Neural crest cell (in vitro differentiated cells): ENCODE results near the gene CLMP. TPM values are rescaled to one million over a fixed set of nuclear protein-coding genes. Genes with fewer than 3 reads are reported as not detected.
A peak's percentile ranks its signal among the peaks of the same experiment; 100 is the strongest.

ENCODE experiments used
- DNase-seq: peaks from one replicate; pipeline ENCODE4 v3.0.0; 2021; ENCODE audit warnings: low read depth, mixed read lengths, low spot score
- H3K27ac Mint-ChIP-seq: one replicate; pipeline ENCODE4 v1.8.0; 2021; ENCODE audit warnings: mild to moderate bottlenecking, mixed read lengths; ENCODE audit not compliant: unreplicated experiment
- H3K27me3 Mint-ChIP-seq: 2 replicates; pipeline ENCODE4 v1.8.0; 2021; ENCODE audit warnings: low read depth, mild to moderate bottlenecking, mixed read lengths
- H3K36me3 Mint-ChIP-seq: 2 replicates; pipeline ENCODE4 v1.8.0; 2021; ENCODE audit warnings: low read depth, mild to moderate bottlenecking, mixed read lengths
- H3K4me1 Mint-ChIP-seq: 2 replicates; pipeline ENCODE4 v1.8.0; 2021; ENCODE audit warnings: mixed read lengths
- H3K4me3 Mint-ChIP-seq: one replicate; pipeline ENCODE4 v1.8.0; 2021; ENCODE audit warnings: mild to moderate bottlenecking, mixed read lengths
- H3K9me3 Mint-ChIP-seq: 2 replicates; pipeline ENCODE4 v1.8.0; 2021; ENCODE audit warnings: mixed read lengths
- CTCF ChIP-seq: fragments of 200-600 bp; sonication (generic); conservative IDR thresholded peaks from 2 replicates; pipeline ENCODE4 v1.5.0; 2021; ENCODE audit warnings: antibody characterized with exemption, mild to moderate bottlenecking
- total RNA-seq: library from RNA; stranded (reverse); gene quantifications from 2 replicates; pipeline ENCODE4 v1.2.1, GENCODE V29; 2021

The CLMP gene
- total RNA-seq, 1 donor from 2014 or later = 4.3 TPM

- peak; percentile 47 for DNase-seq
- Mint-ChIP-seq H3K4me3 (no peak overlapping the region), H3K27ac (no peak overlapping the region), H3K36me3 (no peaks in the 10 kb centered on the region), H3K9me3 (no peaks in the 10 kb centered on the region), H3K27me3 (no peaks in the 10 kb centered on the region), H3K4me1 (peaks cover 9% of the 10 kb centered on the region)
- peak; percentile 58 for TF ChIP-seq CTCF
These were observed 28.9 kb downstream of the CLMP start for GRCh38 chr11:123166071-123166559.

- DNase-seq = no peak
- Mint-ChIP-seq H3K27ac (no peak overlapping the region), H3K4me1 (peaks cover 9% of the 10 kb centered on the region), H3K27me3 (no peaks in the 10 kb centered on the region), H3K9me3 (no peaks in the 10 kb centered on the region), H3K36me3 (no peaks in the 10 kb centered on the region), H3K4me3 (no peak overlapping the region)
- no peak for TF ChIP-seq CTCF
These were observed 30.2 kb downstream of the CLMP start for GRCh38 chr11:123164732-123165450.

GRCh38 chr11:123163621-123164020, 31.4 kb downstream of the CLMP start:
- no peak overlapping the region for H3K27ac Mint-ChIP-seq
- H3K36me3 Mint-ChIP-seq = no peaks in the 10 kb centered on the region
- H3K4me1 Mint-ChIP-seq = peaks cover 10% of the 10 kb centered on the region
- no peak overlapping the region for H3K4me3 Mint-ChIP-seq
- no peaks in the 10 kb centered on the region for H3K9me3 Mint-ChIP-seq
- no peaks in the 10 kb centered on the region for H3K27me3 Mint-ChIP-seq
- TF ChIP-seq CTCF = no peak
- DNase-seq = no peak

- Mint-ChIP-seq H3K27me3 (no peaks in the 10 kb centered on the region), H3K27ac (no peak overlapping the region), H3K4me1 (peaks cover 10% of the 10 kb centered on the region), H3K36me3 (no peaks in the 10 kb centered on the region), H3K4me3 (no peak overlapping the region), H3K9me3 (no peaks in the 10 kb centered on the region)
- DNase-seq = no peak
- TF ChIP-seq CTCF = no peak
These were observed 33.5 kb downstream of the CLMP start for GRCh38 chr11:123161376-123162030.

GRCh38 chr11:123159183-123159857, 35.7 kb downstream of the CLMP start:
- Mint-ChIP-seq H3K36me3 (no peaks in the 10 kb centered on the region), H3K4me3 (no peak overlapping the region), H3K27ac (no peak overlapping the region), H3K9me3 (no peaks in the 10 kb centered on the region), H3K27me3 (no peaks in the 10 kb centered on the region), H3K4me1 (peaks cover 5% of the 10 kb centered on the region)
- no peak for DNase-seq
- no peak for TF ChIP-seq CTCF
